ENCODE results near the gene RRM1.

DNA sequence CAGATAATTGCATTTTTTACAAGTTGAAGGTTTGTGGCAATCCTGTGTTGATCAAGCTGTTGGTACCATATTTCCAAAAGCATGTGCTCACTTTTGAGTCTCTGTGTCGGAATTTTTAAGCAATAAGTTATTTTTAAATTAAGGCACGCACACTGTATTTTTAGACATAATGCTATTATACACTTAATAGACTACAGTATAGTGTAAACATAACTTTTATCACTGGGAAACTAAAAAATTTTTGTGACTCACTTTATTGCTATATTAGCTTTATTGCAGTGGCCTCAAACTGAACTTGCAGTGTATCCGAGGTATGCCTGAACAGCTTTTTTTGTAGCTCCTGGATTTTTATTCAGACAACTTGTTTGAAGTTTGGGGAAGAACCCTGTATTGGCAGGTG is 31.3 kb upstream of the RRM1 start:
- no peak for TF ChIP-seq EZH2phosphoT487 (IDR thresholded peaks at IDR 0.05; ENCODE audit: insufficient read depth, low read depth)
- no peak for TF ChIP-seq EZH2 (IDR thresholded peaks at IDR 0.05; ENCODE audit: insufficient read depth, poor library complexity, severe bottlenecking)

All from GM23248 (cell line).